HG02870 (cell line): ENCODE measurements around the gene TXN2.

Source experiments
- ATAC-seq: cut with Tn5 transposase; IDR thresholded peaks from one replicate; pipeline ENCODE4 v1.9.1; 2021; ENCODE audit warnings: mild to moderate bottlenecking, moderate library complexity; ENCODE audit not compliant: unreplicated experiment

The TXN2 gene

GRCh38 chr22:36486619-36487384, 5.4 kb upstream of the TXN2 start:
- no peak for ATAC-seq

- ATAC-seq: no peak
Observed at GRCh38 chr22:36480941-36481392, 473 bp downstream of the TXN2 start.

GRCh38 chr22:36478966-36479365, 2.5 kb downstream of the TXN2 start:
- no peak for ATAC-seq

- no peak for ATAC-seq
Observed at GRCh38 chr22:36475341-36475740, 6.1 kb downstream of the TXN2 start.

DNA sequence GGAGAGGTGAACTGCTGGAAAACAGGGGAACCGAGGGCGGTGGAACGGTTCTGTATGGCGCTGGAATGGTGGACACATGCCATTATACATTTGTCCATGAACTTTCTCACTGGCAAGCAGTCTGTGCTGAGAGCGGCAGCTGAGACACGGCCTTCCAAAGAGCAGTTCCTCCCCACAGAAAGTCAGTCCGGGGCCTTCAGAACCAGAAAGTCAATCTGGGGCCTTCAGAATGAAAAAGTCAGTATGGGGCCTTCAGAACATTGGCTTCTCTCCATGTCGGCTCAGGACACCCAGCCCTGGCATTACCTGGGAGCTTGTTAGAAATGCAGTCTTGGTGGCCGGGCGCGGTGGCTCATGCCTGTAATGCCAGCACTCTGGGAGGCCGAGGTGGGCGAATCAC, 8.8 kb downstream of the TXN2 start:
- ATAC-seq: no peak

DNA sequence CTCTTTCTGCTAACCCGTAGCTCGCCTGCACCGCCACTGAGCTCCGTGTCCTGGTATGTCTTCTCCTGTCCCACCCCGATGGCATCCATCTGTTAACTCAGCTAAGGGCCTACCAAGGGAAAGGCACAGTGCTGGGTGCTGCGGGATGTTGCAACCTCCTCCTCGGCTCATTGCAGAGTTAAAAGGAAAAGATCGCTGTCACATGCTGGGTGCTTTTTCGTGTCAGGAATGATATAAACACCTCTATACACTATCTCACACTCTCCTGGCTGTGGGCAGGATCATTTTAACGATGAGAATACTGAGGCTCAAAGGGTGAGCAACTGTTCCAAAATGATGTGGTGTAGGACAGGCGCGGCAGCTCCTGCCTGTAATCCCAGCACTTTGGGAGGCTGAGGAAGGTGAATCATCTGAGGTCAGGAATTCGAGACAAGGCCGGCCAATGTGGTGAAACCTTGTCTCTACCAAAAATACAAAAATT, 10.1 kb downstream of the TXN2 start:
- ATAC-seq: no peak

DNA sequence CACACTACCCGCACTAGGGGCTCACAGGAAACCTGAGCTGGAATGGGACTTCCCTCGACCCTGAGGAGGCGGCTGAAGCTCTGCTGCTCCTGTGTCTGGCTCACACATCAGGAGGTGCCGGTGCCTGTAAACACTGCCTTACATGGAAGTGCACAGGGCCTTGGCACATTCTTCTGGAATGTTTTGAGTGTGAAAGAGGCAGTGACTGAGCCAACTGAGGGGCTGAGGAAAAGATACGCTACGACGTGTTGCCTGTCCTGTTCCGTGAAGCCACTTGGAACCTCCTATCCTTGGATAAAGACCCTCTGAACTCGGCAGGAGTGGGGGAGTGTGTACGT, 10.5 kb downstream of the TXN2 start:
- ATAC-seq: no peak

- ATAC-seq: no peak
Observed at GRCh38 chr22:36470162-36470993, 11.1 kb downstream of the TXN2 start.

DNA sequence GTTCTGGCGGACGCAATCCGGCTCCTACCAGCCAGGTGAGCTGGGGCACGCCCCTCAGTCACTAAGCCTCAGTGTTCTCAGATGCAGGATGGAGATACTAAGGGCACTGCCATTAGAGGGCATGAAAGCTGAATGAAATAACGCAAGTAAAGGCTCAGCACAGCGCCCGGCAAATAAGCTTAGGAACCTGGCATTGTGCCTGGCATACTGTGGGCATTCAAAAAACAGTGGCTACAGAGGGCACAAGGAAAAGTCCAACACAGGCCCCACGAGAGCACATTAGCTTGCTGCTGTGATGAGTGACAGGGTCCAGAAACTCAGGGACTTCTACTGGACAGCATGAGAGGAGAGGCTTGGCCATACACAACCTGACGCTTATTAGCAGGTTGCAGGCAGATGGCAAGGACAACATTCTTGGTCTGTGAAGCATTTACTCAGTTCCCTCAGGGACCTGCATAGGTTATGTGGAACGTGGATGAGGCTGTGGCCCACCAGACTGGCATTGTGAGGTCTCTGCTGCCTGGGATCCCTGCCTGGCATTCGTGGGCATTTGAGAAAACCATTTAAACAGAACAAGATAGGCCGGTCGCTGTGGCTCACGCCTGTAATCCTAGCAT, 12.2 kb downstream of the TXN2 start:
- ATAC-seq: no peak

DNA sequence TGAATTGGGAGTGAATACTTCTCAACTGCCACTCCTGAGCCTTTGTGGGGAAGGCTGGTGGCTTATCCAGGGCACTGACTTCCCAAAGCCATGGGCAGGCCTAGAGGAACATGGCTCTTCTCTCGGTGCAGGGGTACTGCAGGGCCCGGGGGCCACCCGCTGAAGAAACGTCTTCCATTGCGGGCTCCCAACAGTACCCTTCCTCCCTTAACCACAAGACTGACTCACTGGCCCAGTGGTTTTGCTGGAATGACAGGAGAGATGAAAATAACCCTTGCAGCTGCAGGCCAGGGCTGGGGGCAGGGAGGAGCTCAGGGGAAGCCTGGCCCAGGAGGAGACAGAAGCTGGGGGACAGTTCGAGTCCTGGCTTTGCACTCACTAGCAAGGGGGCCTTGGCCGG, 13.5 kb downstream of the TXN2 start:
- ATAC-seq: no peak

DNA sequence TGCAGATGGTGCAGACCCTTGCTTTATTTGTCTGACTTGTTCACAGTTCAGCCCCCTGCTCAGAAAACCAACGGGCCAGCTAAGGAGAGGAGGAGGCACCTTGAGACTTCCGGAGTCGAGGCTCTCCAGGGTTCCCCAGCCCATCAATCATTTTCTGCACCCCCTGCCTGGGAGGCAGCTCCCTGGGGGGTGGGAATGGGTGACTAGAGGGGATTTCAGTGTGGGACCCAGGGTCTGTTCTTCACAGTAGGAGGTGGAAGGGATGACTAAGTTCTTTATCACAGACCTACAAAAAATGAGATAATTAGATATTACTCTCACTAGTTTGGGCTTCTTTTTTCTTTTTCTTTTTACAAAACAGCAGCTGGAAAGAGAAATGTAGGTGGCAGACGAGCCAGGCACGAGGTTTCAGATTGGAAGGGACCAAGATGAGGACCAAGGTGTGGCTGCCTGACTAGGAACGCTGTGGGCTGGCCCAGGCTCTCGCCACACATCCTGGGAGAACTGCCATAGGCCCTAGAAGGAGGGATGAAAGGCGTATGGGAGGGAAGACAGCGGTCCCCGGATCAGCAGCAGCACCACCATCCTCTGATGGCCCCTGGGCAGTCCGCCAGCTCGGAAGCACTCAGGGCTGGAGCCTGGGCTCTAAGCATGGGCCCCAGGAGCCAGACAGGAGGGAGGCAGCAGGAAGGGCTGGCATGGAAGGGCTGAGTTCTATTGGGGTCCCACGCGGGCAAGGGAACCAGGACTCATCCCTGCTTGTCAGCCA, 14.2 kb downstream of the TXN2 start:
- no peak for ATAC-seq

DNA sequence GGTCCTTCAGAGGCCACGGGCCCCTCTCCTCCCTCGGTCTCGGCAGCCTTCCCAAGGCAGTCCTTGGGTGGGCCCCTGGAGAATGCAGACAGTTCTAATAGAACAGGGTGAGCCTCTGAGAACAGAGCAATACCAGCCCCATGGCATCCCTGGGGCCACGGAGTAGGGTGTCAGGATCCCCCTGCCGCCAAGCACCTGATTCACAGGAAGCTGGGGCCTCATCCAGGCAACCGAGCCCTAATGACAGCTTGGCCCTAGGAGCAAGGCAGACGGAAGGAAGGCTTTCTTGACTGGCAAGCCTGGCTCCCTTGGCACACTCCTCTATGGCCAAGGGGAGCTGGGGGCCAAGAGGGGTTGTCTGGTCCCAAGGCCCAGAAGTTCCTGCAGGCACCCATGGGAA, 15.2 kb downstream of the TXN2 start:
- ATAC-seq: no peak

GRCh38 chr22:36465232-36466021, 16.0 kb downstream of the TXN2 start:
- no peak for ATAC-seq

- no peak for ATAC-seq
Observed at GRCh38 chr22:36464715-36465231, 16.7 kb downstream of the TXN2 start.

GRCh38 chr22:36463783-36464184, 17.7 kb downstream of the TXN2 start:
- ATAC-seq: no peak

- no peak for ATAC-seq
Observed at GRCh38 chr22:36461665-36462649, 19.5 kb downstream of the TXN2 start.

- no peak for ATAC-seq
Observed at GRCh38 chr22:36460202-36460601, 21.2 kb downstream of the TXN2 start.

- no peak for ATAC-seq
Observed at GRCh38 chr22:36457688-36458450, 23.6 kb downstream of the TXN2 start.
